ENCODE measurements around the gene CHRM5.

DNA sequence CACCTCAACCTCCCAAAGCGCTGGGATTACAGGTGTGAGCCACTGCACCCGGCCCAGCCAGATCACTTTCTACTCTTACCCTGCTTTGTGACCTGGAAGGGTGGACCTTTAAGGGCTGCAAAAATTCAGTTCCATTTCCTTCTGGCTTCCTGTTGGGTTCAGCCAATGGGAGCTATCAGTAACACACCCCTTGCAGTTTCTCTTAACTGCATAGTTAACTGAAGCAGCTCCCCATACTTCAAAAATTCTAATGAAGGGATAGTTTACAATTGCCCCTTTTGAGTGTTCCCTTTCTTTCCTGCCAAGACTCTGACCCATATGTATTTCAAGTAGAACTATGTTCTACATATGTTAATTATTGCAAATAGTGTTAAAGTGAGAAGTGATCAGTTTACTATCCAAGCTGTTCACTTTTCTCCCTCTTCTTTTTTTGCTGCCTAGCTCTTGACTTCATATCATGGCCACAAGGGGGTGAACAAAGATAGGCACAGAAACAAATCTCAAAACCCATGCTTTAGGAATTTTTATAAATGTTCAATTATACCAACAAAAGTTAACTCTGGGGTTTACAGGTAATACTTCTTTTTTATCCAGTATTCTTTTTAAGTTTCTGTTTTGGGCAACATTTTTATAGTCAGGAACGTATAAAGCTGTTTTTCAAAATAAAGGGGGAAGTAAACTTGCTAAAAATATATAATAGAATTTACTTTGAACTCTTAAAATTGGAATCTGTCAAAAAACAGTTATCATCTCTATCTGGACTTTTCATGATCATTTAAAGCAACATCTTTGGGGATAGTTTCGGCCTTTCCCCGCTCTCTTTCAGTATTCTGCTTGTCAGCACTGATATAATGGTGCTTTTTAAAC, 141.7 kb downstream of the CHRM5 start:
- TF ChIP-seq, protein P1, sequence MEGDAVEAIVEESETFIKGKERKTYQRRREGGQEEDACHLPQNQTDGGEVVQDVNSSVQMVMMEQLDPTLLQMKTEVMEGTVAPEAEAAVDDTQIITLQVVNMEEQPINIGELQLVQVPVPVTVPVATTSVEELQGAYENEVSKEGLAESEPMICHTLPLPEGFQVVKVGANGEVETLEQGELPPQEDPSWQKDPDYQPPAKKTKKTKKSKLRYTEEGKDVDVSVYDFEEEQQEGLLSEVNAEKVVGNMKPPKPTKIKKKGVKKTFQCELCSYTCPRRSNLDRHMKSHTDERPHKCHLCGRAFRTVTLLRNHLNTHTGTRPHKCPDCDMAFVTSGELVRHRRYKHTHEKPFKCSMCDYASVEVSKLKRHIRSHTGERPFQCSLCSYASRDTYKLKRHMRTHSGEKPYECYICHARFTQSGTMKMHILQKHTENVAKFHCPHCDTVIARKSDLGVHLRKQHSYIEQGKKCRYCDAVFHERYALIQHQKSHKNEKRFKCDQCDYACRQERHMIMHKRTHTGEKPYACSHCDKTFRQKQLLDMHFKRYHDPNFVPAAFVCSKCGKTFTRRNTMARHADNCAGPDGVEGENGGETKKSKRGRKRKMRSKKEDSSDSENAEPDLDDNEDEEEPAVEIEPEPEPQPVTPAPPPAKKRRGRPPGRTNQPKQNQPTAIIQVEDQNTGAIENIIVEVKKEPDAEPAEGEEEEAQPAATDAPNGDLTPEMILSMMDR (IDR thresholded peaks at IDR 0.05), result peak; percentile 79; the same call in 1 of the 2 replicates
- TF ChIP-seq, protein P2, sequence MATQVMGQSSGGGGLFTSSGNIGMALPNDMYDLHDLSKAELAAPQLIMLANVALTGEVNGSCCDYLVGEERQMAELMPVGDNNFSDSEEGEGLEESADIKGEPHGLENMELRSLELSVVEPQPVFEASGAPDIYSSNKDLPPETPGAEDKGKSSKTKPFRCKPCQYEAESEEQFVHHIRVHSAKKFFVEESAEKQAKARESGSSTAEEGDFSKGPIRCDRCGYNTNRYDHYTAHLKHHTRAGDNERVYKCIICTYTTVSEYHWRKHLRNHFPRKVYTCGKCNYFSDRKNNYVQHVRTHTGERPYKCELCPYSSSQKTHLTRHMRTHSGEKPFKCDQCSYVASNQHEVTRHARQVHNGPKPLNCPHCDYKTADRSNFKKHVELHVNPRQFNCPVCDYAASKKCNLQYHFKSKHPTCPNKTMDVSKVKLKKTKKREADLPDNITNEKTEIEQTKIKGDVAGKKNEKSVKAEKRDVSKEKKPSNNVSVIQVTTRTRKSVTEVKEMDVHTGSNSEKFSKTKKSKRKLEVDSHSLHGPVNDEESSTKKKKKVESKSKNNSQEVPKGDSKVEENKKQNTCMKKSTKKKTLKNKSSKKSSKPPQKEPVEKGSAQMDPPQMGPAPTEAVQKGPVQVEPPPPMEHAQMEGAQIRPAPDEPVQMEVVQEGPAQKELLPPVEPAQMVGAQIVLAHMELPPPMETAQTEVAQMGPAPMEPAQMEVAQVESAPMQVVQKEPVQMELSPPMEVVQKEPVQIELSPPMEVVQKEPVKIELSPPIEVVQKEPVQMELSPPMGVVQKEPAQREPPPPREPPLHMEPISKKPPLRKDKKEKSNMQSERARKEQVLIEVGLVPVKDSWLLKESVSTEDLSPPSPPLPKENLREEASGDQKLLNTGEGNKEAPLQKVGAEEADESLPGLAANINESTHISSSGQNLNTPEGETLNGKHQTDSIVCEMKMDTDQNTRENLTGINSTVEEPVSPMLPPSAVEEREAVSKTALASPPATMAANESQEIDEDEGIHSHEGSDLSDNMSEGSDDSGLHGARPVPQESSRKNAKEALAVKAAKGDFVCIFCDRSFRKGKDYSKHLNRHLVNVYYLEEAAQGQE (IDR thresholded peaks at IDR 0.05; ENCODE audit: insufficient read depth in 1 of 2, low read depth in 2 of 2, low read length in 1 of 2), result no peak
- TF ChIP-seq POLR2AphosphoS5 (IDR thresholded peaks at IDR 0.05; ENCODE audit: low read depth, low read length), result no peak
- TF ChIP-seq SIN3A (IDR thresholded peaks at IDR 0.05; ENCODE audit: borderline replicate concordance, insufficient read depth, low read depth, low read length), result no peak
- no peak for TF ChIP-seq TCF7L2 (IDR thresholded peaks at IDR 0.05; ENCODE audit: low read depth, low read length)
